ENCODE measurements around the gene STKLD1.

DNA sequence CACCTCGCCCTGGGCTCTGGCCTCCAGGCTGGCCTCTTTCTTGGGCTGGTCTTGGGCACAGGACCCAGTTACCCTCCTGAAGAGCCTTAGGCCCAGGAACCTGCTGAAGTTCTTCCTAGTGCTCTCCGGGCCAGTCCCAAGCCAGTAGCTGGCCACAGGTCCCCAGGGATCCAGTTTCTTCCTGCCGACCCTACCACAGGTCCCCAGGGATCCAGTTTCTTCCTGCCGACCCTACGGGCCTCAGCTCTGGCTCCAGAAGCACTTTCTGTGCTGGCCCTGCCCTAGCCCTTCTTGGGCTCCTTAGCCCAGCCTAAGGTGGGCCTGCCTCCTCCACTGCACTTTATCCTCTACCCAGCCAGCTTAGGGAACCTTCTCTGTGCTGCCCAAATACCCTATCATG, 65.4 kb downstream of the STKLD1 start:
- TF ChIP-seq CTCF (conservative IDR thresholded peaks at IDR 0.05; ENCODE audit: low read length), result no peak
- TF ChIP-seq EZH2phosphoT487 (IDR thresholded peaks at IDR 0.05; ENCODE audit: borderline replicate concordance), result no peak

All from Loucy (cell line).